ENCODE data around the gene EYA4.

DNA sequence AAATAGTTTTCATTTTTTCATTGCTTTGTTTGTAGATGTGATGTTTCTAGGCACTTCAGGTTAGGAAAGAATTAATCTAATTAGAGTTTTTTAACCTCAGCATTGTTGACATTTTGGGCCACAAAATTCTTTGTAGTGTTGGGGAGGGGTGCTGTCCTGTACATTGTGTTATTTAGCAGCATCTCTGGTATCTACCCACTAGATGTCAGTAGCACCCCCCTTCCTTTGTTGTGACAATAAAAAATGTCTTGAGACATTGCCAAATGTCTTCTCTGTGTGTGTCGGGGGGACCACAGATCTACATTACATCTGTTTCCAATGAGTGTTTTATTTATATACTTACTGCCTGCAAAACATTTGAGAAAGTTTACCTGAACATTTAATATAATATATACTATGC lies 45.6 kb downstream of the EYA4 start:
- TF ChIP-seq, protein P1, sequence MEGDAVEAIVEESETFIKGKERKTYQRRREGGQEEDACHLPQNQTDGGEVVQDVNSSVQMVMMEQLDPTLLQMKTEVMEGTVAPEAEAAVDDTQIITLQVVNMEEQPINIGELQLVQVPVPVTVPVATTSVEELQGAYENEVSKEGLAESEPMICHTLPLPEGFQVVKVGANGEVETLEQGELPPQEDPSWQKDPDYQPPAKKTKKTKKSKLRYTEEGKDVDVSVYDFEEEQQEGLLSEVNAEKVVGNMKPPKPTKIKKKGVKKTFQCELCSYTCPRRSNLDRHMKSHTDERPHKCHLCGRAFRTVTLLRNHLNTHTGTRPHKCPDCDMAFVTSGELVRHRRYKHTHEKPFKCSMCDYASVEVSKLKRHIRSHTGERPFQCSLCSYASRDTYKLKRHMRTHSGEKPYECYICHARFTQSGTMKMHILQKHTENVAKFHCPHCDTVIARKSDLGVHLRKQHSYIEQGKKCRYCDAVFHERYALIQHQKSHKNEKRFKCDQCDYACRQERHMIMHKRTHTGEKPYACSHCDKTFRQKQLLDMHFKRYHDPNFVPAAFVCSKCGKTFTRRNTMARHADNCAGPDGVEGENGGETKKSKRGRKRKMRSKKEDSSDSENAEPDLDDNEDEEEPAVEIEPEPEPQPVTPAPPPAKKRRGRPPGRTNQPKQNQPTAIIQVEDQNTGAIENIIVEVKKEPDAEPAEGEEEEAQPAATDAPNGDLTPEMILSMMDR (IDR thresholded peaks at IDR 0.05; ENCODE audit: low read length): peak; percentile 34
- no peak for TF ChIP-seq EZH2 (IDR thresholded peaks at IDR 0.05; ENCODE audit: borderline replicate concordance, low read length)
